ENCODE results near the gene HS3ST5. TPM values are rescaled to one million over a fixed set of nuclear protein-coding genes. Genes with fewer than 3 reads are reported as not detected.
"Not testable (repeated sequence)": the region's sequence is repeated elsewhere in the genome, so short reads cannot be mapped to it uniquely, and the experiment has no call there.

Gene HS3ST5
- total RNA-seq, 4 donors from 2014 or later: not detected

GRCh38 chr6:114157848-114158247, 185.0 kb downstream of the HS3ST5 start:
- no peak overlapping the region for H3K27ac ChIP-seq
- intact Hi-C loops (cut with DNase I): no loop called here
- no peaks in the 10 kb centered on the region for H3K4me1 ChIP-seq
- DNase-seq: no peak
- H3K36me3 ChIP-seq: no peaks in the 10 kb centered on the region
- TF ChIP-seq POLR2A (IDR thresholded peaks at IDR 0.05): no peak
- no peak for TF ChIP-seq CTCF (IDR thresholded peaks at IDR 0.05)
- 64 to 67% methylated on average over 2 of the region's 2 CpGs for WGBS, 2 donors
- H3K4me3 ChIP-seq: no peak overlapping the region
- no peaks in the 10 kb centered on the region for H3K27me3 ChIP-seq
- H3K9me3 ChIP-seq: no peaks in the 10 kb centered on the region

GRCh38 chr6:114155763-114156162, 187.1 kb downstream of the HS3ST5 start:
- TF ChIP-seq POLR2A (IDR thresholded peaks at IDR 0.05) (no peak), CTCF (IDR thresholded peaks at IDR 0.05) (no peak)
- H3K27ac ChIP-seq: no peak overlapping the region
- no peaks in the 10 kb centered on the region for H3K4me1 ChIP-seq
- no peak overlapping the region for H3K4me3 ChIP-seq
- WGBS, 2 donors: 9 to 29% methylated on average over 3 of the region's 3 CpGs
- no peaks in the 10 kb centered on the region for H3K36me3 ChIP-seq
- intact Hi-C loops (cut with DNase I): no loop called here
- H3K27me3 ChIP-seq: no peaks in the 10 kb centered on the region
- DNase-seq: no peak
- H3K9me3 ChIP-seq: no peaks in the 10 kb centered on the region

- TF ChIP-seq POLR2A (IDR thresholded peaks at IDR 0.05) (no peak), CTCF (IDR thresholded peaks at IDR 0.05) (no peak)
- Histone ChIP-seq H3K9me3 (no peaks in the 10 kb centered on the region), H3K27me3 (no peaks in the 10 kb centered on the region), H3K27ac (no peak overlapping the region), H3K36me3 (no peaks in the 10 kb centered on the region), H3K4me1 (no peaks in the 10 kb centered on the region), H3K4me3 (no peak overlapping the region)
- 77 to 83% methylated on average over 4 of the region's 4 CpGs for WGBS, 2 donors
- intact Hi-C loops (cut with DNase I): no loop called here
- no peak for DNase-seq
Observed at GRCh38 chr6:114154812-114155211, 188.0 kb downstream of the HS3ST5 start.

- no peak for DNase-seq
- no peaks in the 10 kb centered on the region for H3K36me3 ChIP-seq
- no peak overlapping the region for H3K27ac ChIP-seq
- H3K9me3 ChIP-seq: no peaks in the 10 kb centered on the region
- no peak overlapping the region for H3K4me3 ChIP-seq
- H3K4me1 ChIP-seq: no peaks in the 10 kb centered on the region
- intact Hi-C loops (cut with DNase I): no loop called here
- WGBS, 2 donors: 83 to 93% methylated on average over 3 of the region's 3 CpGs
- no peak for TF ChIP-seq CTCF (IDR thresholded peaks at IDR 0.05)
- no peak for TF ChIP-seq POLR2A (IDR thresholded peaks at IDR 0.05)
- H3K27me3 ChIP-seq: no peaks in the 10 kb centered on the region
Observed at GRCh38 chr6:114153448-114153847, 189.4 kb downstream of the HS3ST5 start.

GRCh38 chr6:114151064-114151690, 191.6 kb downstream of the HS3ST5 start:
- WGBS, 2 donors: 66 to 79% methylated on average over 3 of the region's 3 CpGs
- Histone ChIP-seq H3K27me3 (no peaks in the 10 kb centered on the region), H3K9me3 (no peaks in the 10 kb centered on the region), H3K4me1 (no peaks in the 10 kb centered on the region), H3K4me3 (no peak overlapping the region), H3K36me3 (no peaks in the 10 kb centered on the region), H3K27ac (no peak overlapping the region)
- intact Hi-C loops (cut with DNase I): no loop called here
- no peak for TF ChIP-seq CTCF (IDR thresholded peaks at IDR 0.05)
- TF ChIP-seq POLR2A (IDR thresholded peaks at IDR 0.05): no peak
- DNase-seq: no peak

- intact Hi-C loops (cut with DNase I): not testable (repeated sequence)
Observed at GRCh38 chr6:114149182-114149581, 193.6 kb downstream of the HS3ST5 start.

More at GRCh38 chr6:114149182-114149581, 193.6 kb downstream of the HS3ST5 start:
- H3K36me3 ChIP-seq, H3K27me3 ChIP-seq, H3K9me3 ChIP-seq, H3K27ac ChIP-seq, H3K4me3 ChIP-seq, H3K4me1 ChIP-seq, DNase-seq: not testable (repeated sequence)

All from esophagus squamous epithelium (tissue), 5 donors.